GM13976 (cell line): ENCODE data around the gene ERICH6.

ENCODE experiments used
- DNase-seq: peaks from one replicate; pipeline ENCODE4 v3.0.0; 2012; ENCODE audit warnings: low spot score
- in situ Hi-C: fragments of 300-500 bp; cut with MboI; formaldehyde crosslinking; loops from one replicate; pipeline ENCODE4 v1.12.0; 2022; ENCODE audit warnings: low sequenced_read_pairs, mixed read lengths, inconsistent platforms; ENCODE audit not compliant: unreplicated experiment
- TF ChIP-seq, protein P1 (sequence below): IDR thresholded peaks from 2 replicates; pipeline ENCODE4 v1.5.1; 2012; ENCODE audit warnings: borderline replicate concordance, mild to moderate bottlenecking; ENCODE audit not compliant: insufficient read depth; ENCODE audit errors: extremely low read depth, missing control alignments, control extremely low read depth

ERICH6 gene

DNA sequence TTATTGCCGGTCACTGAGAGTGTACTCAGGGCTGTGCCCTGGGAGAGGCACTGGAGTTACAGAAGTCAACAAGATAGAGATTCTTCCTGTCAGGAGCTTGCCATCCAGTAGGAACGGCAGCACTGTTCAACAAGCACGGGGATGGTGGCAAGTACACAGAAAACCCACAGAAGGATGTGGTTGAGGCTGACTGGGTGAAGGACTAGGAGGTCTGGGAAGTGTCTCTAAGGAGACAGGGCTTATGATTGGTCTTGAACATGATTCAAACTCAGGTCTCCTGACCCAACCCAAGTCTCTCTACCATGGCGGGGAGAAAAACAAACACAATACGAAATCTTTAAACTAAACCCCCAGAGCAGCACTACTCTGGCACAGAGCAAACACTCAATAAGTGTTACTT is 37.6 kb downstream of the ERICH6 start:
- in situ Hi-C loops, result no loop called here
- TF ChIP-seq, protein P1, sequence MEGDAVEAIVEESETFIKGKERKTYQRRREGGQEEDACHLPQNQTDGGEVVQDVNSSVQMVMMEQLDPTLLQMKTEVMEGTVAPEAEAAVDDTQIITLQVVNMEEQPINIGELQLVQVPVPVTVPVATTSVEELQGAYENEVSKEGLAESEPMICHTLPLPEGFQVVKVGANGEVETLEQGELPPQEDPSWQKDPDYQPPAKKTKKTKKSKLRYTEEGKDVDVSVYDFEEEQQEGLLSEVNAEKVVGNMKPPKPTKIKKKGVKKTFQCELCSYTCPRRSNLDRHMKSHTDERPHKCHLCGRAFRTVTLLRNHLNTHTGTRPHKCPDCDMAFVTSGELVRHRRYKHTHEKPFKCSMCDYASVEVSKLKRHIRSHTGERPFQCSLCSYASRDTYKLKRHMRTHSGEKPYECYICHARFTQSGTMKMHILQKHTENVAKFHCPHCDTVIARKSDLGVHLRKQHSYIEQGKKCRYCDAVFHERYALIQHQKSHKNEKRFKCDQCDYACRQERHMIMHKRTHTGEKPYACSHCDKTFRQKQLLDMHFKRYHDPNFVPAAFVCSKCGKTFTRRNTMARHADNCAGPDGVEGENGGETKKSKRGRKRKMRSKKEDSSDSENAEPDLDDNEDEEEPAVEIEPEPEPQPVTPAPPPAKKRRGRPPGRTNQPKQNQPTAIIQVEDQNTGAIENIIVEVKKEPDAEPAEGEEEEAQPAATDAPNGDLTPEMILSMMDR, result no peak
- DNase-seq, result no peak

DNA sequence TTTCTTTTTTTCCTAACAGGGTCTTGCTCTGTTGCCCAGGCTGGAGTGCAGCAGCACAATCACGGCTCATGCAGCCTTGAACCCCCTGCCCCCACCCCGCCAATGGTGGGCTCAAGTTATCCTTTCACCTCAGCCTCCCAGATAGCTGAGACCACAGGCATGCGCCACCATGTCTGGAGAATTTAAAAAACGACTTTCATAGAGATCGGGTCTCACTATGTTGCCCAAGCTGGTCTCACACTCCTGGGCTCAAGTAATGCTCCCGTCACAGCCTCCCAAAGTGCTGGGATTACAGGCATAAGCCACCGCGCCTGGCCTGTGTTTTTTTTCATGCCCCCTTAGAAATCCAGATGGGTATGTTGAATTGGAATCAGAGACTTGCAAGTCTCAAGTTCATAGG is 40.3 kb downstream of the ERICH6 start:
- in situ Hi-C loops, result no loop called here
- DNase-seq, result no peak
- TF ChIP-seq, protein P1, result no peak

DNA sequence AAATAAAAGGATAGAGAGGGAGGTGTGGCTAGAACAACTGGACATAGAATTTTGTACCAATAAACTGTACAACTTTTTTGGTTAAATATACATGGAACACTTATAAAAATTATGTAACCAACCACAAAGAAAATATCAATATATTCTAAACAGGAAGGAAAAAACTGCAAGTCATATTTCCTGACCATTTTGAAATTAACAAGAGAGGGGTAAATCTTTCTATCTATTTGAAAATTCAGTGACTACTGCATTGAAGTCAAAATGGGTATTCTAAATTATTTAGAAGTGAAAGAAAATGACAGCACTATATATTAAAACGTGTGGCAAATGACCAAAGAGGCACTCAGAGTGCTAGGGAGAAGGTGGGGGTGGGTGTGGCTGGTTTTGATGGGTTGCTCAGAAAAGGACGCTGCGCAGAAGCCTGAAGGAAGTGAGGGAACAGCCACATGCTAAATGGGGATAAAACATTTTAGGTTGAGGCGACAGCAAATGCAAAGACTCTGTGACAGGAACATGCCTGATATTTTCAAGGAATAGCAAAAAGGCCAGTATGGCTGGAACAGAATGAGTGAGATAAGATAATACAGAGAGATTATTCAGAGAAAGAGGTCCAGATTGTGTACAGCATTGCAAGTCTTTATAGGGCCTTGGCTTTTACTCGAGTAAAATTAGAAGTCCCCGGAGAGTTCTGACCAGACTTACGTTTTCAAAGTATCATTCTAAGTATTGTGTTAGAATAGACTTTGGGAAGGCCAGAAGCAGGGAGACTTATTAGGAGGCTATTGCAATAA is 41.1 kb downstream of the ERICH6 start:
- TF ChIP-seq, protein P1, result no peak
- in situ Hi-C loops, result no loop called here
- DNase-seq, result no peak

DNA sequence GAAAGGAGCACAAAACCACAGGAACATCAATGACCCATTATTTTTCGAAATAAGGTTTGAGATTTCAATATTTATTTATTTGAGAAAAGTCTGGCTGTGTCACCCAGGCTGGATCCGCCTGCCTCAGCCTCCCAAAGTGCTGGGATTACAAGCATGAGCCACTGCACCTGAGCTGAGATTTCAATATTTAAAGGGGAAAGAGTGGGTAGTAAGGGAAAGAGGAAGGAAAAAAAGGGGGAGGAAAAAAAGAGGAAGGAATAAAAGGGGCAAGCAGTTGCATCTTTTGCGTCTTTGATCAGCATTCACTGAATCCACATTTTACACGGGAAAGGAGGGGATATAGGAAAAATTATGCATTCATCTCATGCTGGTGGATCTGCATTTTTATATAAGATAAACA is 47.4 kb downstream of the ERICH6 start:
- TF ChIP-seq, protein P1, result no peak
- DNase-seq, result no peak
- in situ Hi-C loops, result no loop called here

DNA sequence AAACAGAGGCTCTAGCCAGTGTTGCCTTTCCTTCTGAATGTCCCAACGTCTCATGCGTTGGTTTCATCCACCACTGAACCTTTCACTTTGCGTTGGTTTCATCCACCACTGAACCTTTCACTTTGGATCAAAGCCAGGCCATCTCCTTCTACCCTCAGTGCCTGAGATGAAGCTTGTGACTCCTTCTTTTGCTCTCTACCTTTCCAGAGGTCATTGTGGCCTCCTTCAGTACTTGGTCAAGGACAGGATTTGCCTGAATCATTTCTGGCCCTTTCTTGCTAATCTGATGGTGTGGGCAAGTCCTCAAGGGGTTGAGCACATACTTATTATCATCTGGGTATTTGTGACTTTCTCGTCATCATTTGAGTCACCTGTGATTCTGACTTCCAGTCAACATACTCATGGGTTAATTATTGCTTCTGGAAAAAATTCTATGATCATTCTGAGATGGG is 50.6 kb downstream of the ERICH6 start:
- in situ Hi-C loops, result no loop called here
- DNase-seq, result no peak
- TF ChIP-seq, protein P1, result no peak

DNA sequence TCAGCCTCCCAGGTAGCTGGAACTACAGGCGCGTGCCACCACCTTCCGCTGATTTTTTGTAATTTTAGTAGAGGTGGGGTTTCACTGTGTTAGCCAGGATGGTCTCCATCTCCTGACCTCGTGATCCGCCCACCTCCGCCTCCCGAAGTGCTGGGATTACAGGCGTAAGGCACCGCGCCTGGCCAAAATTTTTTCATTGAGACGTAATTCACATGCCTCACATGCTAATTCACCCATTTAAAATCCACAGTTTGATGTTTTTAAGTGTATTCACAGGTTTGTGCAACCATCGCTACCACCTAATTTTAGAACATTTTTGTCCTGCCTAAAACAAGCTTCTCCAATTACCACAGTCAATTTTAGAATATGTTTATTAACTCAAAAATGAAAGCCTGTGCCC is 63.5 kb downstream of the ERICH6 start:
- TF ChIP-seq, protein P1, result no peak
- DNase-seq, result no peak
- in situ Hi-C loops, result no loop called here
